Keratinocyte (primary cell): ENCODE data around the gene YAP1. TPM values are rescaled to one million over a fixed set of nuclear protein-coding genes. Genes with fewer than 3 reads are reported as not detected.
A peak's percentile ranks its signal among the peaks of the same experiment; 100 is the strongest.

Experiments used
- DNase-seq: peaks from one replicate; pipeline ENCODE4 v3.0.0-alpha.2; 2011; ENCODE audit warnings: low read depth, missing footprints, low spot score
- FAIRE-seq: peaks from 2 replicates; lab custom pipeline; 2011; peaks lifted over from hg19 to GRCh38; lab: Jason Lieb, UNC
- H2AFZ ChIP-seq: 2 replicates; pipeline ENCODE4 v1.6.0; 2012; ENCODE audit warnings: low read length, control low read depth, inconsistent platforms; ENCODE audit not compliant: control insufficient read depth
- H3K27ac ChIP-seq: 2 replicates; pipeline ENCODE4 v1.5.1; 2011; ENCODE audit warnings: low read length; ENCODE audit not compliant: control insufficient read depth, insufficient read depth
- H3K27me3 ChIP-seq: 3 replicates; pipeline ENCODE4 v1.6.0; 2011; ENCODE audit warnings: low read length; ENCODE audit not compliant: control insufficient read depth, insufficient read depth; ENCODE audit errors: extremely low read depth
- H3K36me3 ChIP-seq, 2 experiments: 2 replicates in 1 of 2; 3 replicates in 1 of 2; pipeline ENCODE4 v1.5.1; 2011; ENCODE audit warnings: low read length in 2 of 2, mild to moderate bottlenecking in 1 of 2; ENCODE audit not compliant: control insufficient read depth in 2 of 2, insufficient read depth in 2 of 2; ENCODE audit errors: extremely low read depth in 1 of 2
- H3K4me1 ChIP-seq: 3 replicates; pipeline ENCODE4 v1.5.1; 2011; ENCODE audit warnings: low read length; ENCODE audit not compliant: control insufficient read depth, insufficient read depth; ENCODE audit errors: extremely low read depth
- H3K4me2 ChIP-seq: 3 replicates; pipeline ENCODE4 v1.6.0; 2011; ENCODE audit warnings: low read depth, low read length; ENCODE audit not compliant: control insufficient read depth, insufficient read depth; ENCODE audit errors: extremely low read depth
- H3K4me3 ChIP-seq, 3 experiments: fragments of 200-600 bp in 1 of 3; sonication (generic) in 1 of 3; 2 replicates in 2 of 3; 3 replicates in 1 of 3; pipeline ENCODE4 v1.5.1; 2011 to 2016; ENCODE audit warnings: low read length in 3 of 3, mild to moderate bottlenecking in 3 of 3, control low read depth in 2 of 3, inconsistent platforms in 1 of 3, low read depth in 1 of 3, mixed read lengths in 1 of 3, mixed run types in 1 of 3, moderate library complexity in 1 of 3; ENCODE audit not compliant: control insufficient read depth in 2 of 3, insufficient read depth in 2 of 3; ENCODE audit errors: extremely low read depth in 1 of 3
- H3K79me2 ChIP-seq: 2 replicates; pipeline ENCODE4 v1.6.0; 2012; ENCODE audit warnings: low read length; ENCODE audit not compliant: control insufficient read depth, insufficient read depth
- H3K9ac ChIP-seq: 3 replicates; pipeline ENCODE4 v1.6.0; 2011; ENCODE audit warnings: low read length; ENCODE audit not compliant: control insufficient read depth, insufficient read depth; ENCODE audit errors: extremely low read depth
- H3K9me1 ChIP-seq: 3 replicates; pipeline ENCODE4 v1.6.0; 2011; ENCODE audit warnings: low read length; ENCODE audit not compliant: control insufficient read depth, insufficient read depth; ENCODE audit errors: extremely low read depth
- H3K9me3 ChIP-seq: 2 replicates; pipeline ENCODE4 v1.5.1; 2012; ENCODE audit warnings: low read depth, low read length; ENCODE audit not compliant: control insufficient read depth
- H4K20me1 ChIP-seq: 3 replicates; pipeline ENCODE4 v1.6.0; 2011; ENCODE audit warnings: low read length; ENCODE audit not compliant: control insufficient read depth, insufficient read depth; ENCODE audit errors: extremely low read depth
- CTCF ChIP-seq, 3 experiments: IDR thresholded peaks in 1 of 3; conservative IDR thresholded peaks in 1 of 3; optimal IDR thresholded peaks in 1 of 3; 2 replicates in 2 of 3; 3 replicates in 1 of 3; pipeline versions ENCODE3 to v1.5.1; 2011; ENCODE audit warnings: low read length in 3 of 3, mild to moderate bottlenecking in 3 of 3, moderate library complexity in 2 of 3, control low read depth in 1 of 3, inconsistent platforms in 1 of 3; ENCODE audit not compliant: insufficient read depth in 2 of 3; ENCODE audit errors: extremely low read depth in 1 of 3
- EZH2 ChIP-seq: IDR thresholded peaks from one replicate; pipeline ENCODE4 v1.6.1; 2012; ENCODE audit warnings: inconsistent platforms, mild to moderate bottlenecking, low read length, moderate library complexity
- dilution Hi-C: fragments of 300-500 bp; cut with MboI; formaldehyde crosslinking; loops from one replicate; pipeline ENCODE4 v1.7.0; 2020; ENCODE audit warnings: low sequenced_read_pairs; ENCODE audit not compliant: extremely low pct_ligation_motif_present
- polyA plus RNA-seq, 5 experiments: library from polyadenylated mRNA; depleted of rRNA in 3 of 5; stranded (reverse) in 3 of 5; stranded (forward) in 1 of 5; unstranded in 1 of 5; fragments of >200 nt; gene quantifications; 1 replicate in 1 of 5; 2 replicates in 3 of 5; 3 replicates in 1 of 5; pipeline versions ENCODE4 v1.2.1 to v1.2.3, GENCODE V29; 2011 to 2012; ENCODE audit warnings: missing spikeins in 2 of 5, low read depth in 1 of 5, low replicate concordance in 1 of 5

The YAP1 gene
- polyA plus RNA-seq, 1 donor (not counting 4 experiments of a cell fraction or from before 2014, with no cell fraction given) = 105 TPM

DNA sequence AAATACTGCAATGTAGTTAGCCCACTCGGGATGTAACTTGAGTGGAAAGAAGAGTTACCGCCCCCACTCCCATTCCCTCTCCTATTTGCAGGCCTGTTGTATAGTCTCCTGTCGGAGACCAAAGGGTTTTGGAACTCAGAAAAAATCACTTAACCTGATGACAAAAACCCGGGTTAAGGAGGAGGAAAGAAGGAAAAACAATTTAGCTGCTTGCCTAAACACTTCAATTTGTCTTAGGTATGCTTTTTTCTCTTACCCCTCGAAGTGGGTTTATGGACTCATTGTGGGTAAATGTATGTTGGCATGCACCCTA is 2.2 kb downstream of the YAP1 start:
- H3K36me3 ChIP-seq = peaks cover 0 to 3% of the 10 kb centered on the region in 2 experiments
- H3K9ac ChIP-seq = peak overlapping the region; percentile 86
- dilution Hi-C loops = no loop called here
- H3K9me3 ChIP-seq = no peaks in the 10 kb centered on the region
- FAIRE-seq = no peak
- peak overlapping the region; percentile 90 for H3K4me2 ChIP-seq
- peaks cover 40% of the 10 kb centered on the region for H3K4me1 ChIP-seq
- H4K20me1 ChIP-seq = no peaks in the 10 kb centered on the region
- no peak overlapping the region for H2AFZ ChIP-seq
- H3K4me3 ChIP-seq = peak overlapping the region; percentile 67 to 93 (median 67)
- no peak for TF ChIP-seq CTCF (optimal IDR thresholded peaks at IDR 0.05 in 1 of 3, IDR thresholded peaks at IDR 0.05 in 1 of 3, conservative IDR thresholded peaks at IDR 0.05 in 1 of 3; ENCODE audit: extremely low read depth in 1 of 3, insufficient read depth in 2 of 3, low read length in 3 of 3)
- TF ChIP-seq EZH2 = no peak
- peaks cover 58% of the 10 kb centered on the region for H3K79me2 ChIP-seq
- H3K9me1 ChIP-seq = no peaks in the 10 kb centered on the region
- H3K27ac ChIP-seq = peak overlapping the region; percentile 92
- DNase-seq = no peak
- H3K27me3 ChIP-seq = no peaks in the 10 kb centered on the region

DNA sequence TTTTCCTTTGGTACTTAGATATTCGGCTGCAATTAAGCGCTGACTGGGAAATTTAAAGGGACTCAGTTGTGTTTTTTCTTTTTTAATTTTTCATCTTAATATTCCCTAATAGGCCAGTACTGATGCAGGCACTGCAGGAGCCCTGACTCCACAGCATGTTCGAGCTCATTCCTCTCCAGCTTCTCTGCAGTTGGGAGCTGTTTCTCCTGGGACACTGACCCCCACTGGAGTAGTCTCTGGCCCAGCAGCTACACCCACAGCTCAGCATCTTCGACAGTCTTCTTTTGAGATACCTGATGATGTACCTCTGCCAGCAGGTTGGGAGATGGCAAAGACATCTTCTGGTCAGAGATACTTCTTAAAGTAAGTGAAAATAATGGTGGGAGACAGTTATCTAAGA is 3.8 kb downstream of the YAP1 start:
- no peaks in the 10 kb centered on the region for H3K9me3 ChIP-seq
- dilution Hi-C loops = no loop called here
- peaks cover 0 to 3% of the 10 kb centered on the region in 2 experiments for H3K36me3 ChIP-seq
- peak overlapping the region; percentile 62 for H3K4me2 ChIP-seq
- no peak overlapping the region for H3K9ac ChIP-seq
- H3K27me3 ChIP-seq = no peaks in the 10 kb centered on the region
- DNase-seq (no peak), FAIRE-seq (peak; percentile 36)
- no peak overlapping the region for H2AFZ ChIP-seq
- peaks cover 53% of the 10 kb centered on the region for H3K4me1 ChIP-seq
- peaks cover 74% of the 10 kb centered on the region for H3K79me2 ChIP-seq
- H4K20me1 ChIP-seq = peaks cover 5% of the 10 kb centered on the region
- H3K9me1 ChIP-seq = no peaks in the 10 kb centered on the region
- H3K4me3 ChIP-seq = peak overlapping the region in 2 of 3 experiments; percentile 11 to 67
- TF ChIP-seq CTCF (optimal IDR thresholded peaks at IDR 0.05 in 1 of 3, IDR thresholded peaks at IDR 0.05 in 1 of 3, conservative IDR thresholded peaks at IDR 0.05 in 1 of 3; ENCODE audit: extremely low read depth in 1 of 3, insufficient read depth in 2 of 3, low read length in 3 of 3) (no peak), EZH2 (no peak)
- H3K27ac ChIP-seq = peak overlapping the region; percentile 19
